Body of pancreas (tissue), 4 donors: ENCODE results near the gene SSR4. TPM values are rescaled to one million over a fixed set of nuclear protein-coding genes. Genes with fewer than 3 reads are reported as not detected.

Source experiments
- ATAC-seq: fragments of 150-250 bp; one replicate; pipeline ENCODE4 v1.9.1; 2016
- DNase-seq, 4 donors: peaks; one replicate each; pipeline ENCODE4 v3.0.0-alpha.2; 2019
- H3K27ac ChIP-seq, 4 donors: fragments of 200-600 bp; sonication (generic); 1 replicate in 3 of 4; 2 replicates in 1 of 4; pipeline versions ENCODE4 v1.5.1 to v1.6.1; 2016 to 2019; ENCODE audit warnings: mild to moderate bottlenecking in 1 of 4, mixed read lengths in 1 of 4, moderate library complexity in 1 of 4
- H3K27me3 ChIP-seq, 2 donors: fragments of 200-600 bp; sonication (generic); one replicate each; pipeline ENCODE4 v1.6.0; 2016; ENCODE audit warnings: mild to moderate bottlenecking in 1 of 2
- H3K36me3 ChIP-seq, 2 donors: fragments of 200-600 bp; sonication (generic); replicated peaks in 1 of 2; 2 replicates each; pipeline ENCODE4 v1.5.1; 2016; ENCODE audit warnings: low read depth in 2 of 2; ENCODE audit not compliant: insufficient read depth in 1 of 2
- H3K4me1 ChIP-seq: fragments of 200-600 bp; sonication (generic); one replicate; pipeline ENCODE4 v1.6.0; 2016
- H3K4me3 ChIP-seq, 2 donors: fragments of 200-600 bp; sonication (generic); 1 replicate in 1 of 2; 2 replicates in 1 of 2; pipeline ENCODE4 v1.5.1; 2016 to 2019
- H3K9me3 ChIP-seq, 3 donors: fragments of 200-600 bp; sonication (generic); 1 replicate in 2 of 3; 2 replicates in 1 of 3; pipeline ENCODE4 v1.5.1; 2016
- CTCF ChIP-seq, 7 experiments: fragments of 450-650 bp in 4 of 7; fragments of 200-600 bp in 3 of 7; sonication (generic) in 3 of 7; IDR thresholded peaks; one replicate each; pipeline ENCODE4 v1.5.1; 2016 to 2019; ENCODE audit warnings: antibody characterized with exemption in 7 of 7
- POLR2A ChIP-seq, 3 donors: fragments of 450-650 bp; IDR thresholded peaks; one replicate each; pipeline ENCODE4 v1.6.1; 2016; ENCODE audit warnings: antibody characterized with exemption in 3 of 3, mild to moderate bottlenecking in 2 of 3
- WGBS, 2 donors: methylation state at CpG; one replicate each; pipeline ENCODE4 v1.1.5; 2017; 5-methylcytosine and 5-hydroxymethylcytosine counted together
- intact Hi-C: fragments of 100-400 bp; cut with DNase I; formaldehyde crosslinking; loops from one replicate; pipeline ENCODE4 v1.15.1; 2023
- total RNA-seq, 2 donors: library from RNA; depleted of rRNA; stranded (reverse); fragments of >200 nt; gene quantifications; one replicate each; pipeline ENCODE4 v1.1.0, GENCODE V29; 2016

Gene SSR4
- total RNA-seq, 2 donors from 2014 or later = 115 to 238 TPM

GRCh38 chrX:153789654-153790053 lies 4.8 kb upstream of the SSR4 start:
- intact Hi-C loops = no loop called here
- Histone ChIP-seq H3K9me3 (no peaks in the 10 kb centered on the region), H3K36me3 (peaks cover 0 to 3% of the 10 kb centered on the region in 2 donors), H3K27ac (no peak overlapping the region), H3K4me3 (no peak overlapping the region), H3K27me3 (no peaks in the 10 kb centered on the region), H3K4me1 (peaks cover 15% of the 10 kb centered on the region)
- TF ChIP-seq CTCF (IDR thresholded peaks at IDR 0.05) (no peak), POLR2A (IDR thresholded peaks at IDR 0.05) (no peak)
- WGBS, 2 donors = 91% methylated on average over 8 of the region's 12 CpGs; no CpG with 5 or more reads in 1 of the 2 donors
- no peak for ATAC-seq
- no peak for DNase-seq

- H3K27ac ChIP-seq = no peak overlapping the region
- no peak for TF ChIP-seq POLR2A (IDR thresholded peaks at IDR 0.05)
- no peak for TF ChIP-seq CTCF (IDR thresholded peaks at IDR 0.05)
- no peaks in the 10 kb centered on the region for H3K9me3 ChIP-seq
- H3K27me3 ChIP-seq = no peaks in the 10 kb centered on the region
- H3K4me1 ChIP-seq = peaks cover 26% of the 10 kb centered on the region
- no peak for ATAC-seq
- intact Hi-C loops = no loop called here
- H3K4me3 ChIP-seq = no peak overlapping the region
- no peaks in the 10 kb centered on the region for H3K36me3 ChIP-seq
- DNase-seq = no peak
- WGBS, 2 donors = 77 to 79% methylated on average over 12 to 17 of the region's 17 CpGs
Measured at GRCh38 chrX:153791104-153791852, 3.2 kb upstream of the SSR4 start.

GRCh38 chrX:153792368-153792767 lies 2.1 kb upstream of the SSR4 start:
- no peak for TF ChIP-seq POLR2A (IDR thresholded peaks at IDR 0.05)
- no peaks in the 10 kb centered on the region for H3K9me3 ChIP-seq
- intact Hi-C loops = no loop called here
- ATAC-seq (no peak), DNase-seq (no peak)
- no peaks in the 10 kb centered on the region for H3K36me3 ChIP-seq
- no peak overlapping the region for H3K27ac ChIP-seq
- no peak overlapping the region for H3K4me3 ChIP-seq
- peaks cover 37% of the 10 kb centered on the region for H3K4me1 ChIP-seq
- H3K27me3 ChIP-seq = no peaks in the 10 kb centered on the region
- WGBS, 2 donors = 90% methylated on average over 5 of the region's 6 CpGs; no CpG with 5 or more reads in 1 of the 2 donors

- peak overlapping the region; percentile 68 to 96 (median 93) for H3K27ac ChIP-seq
- WGBS, 2 donors = 6 to 24% methylated on average over 4 to 7 of the region's 7 CpGs
- peaks cover 39% of the 10 kb centered on the region for H3K4me1 ChIP-seq
- intact Hi-C loops = no loop called here
- no peak for TF ChIP-seq POLR2A (IDR thresholded peaks at IDR 0.05)
- TF ChIP-seq CTCF (IDR thresholded peaks at IDR 0.05) = no peak
- peak overlapping the region; percentile 20 to 45 for H3K4me3 ChIP-seq
- H3K27me3 ChIP-seq = no peaks in the 10 kb centered on the region
- no peaks in the 10 kb centered on the region for H3K36me3 ChIP-seq
- DNase-seq (peak in 1 of 4 donors; percentile 8), ATAC-seq (no peak)
- H3K9me3 ChIP-seq = no peaks in the 10 kb centered on the region
Measured at GRCh38 chrX:153793291-153793690, 1.2 kb upstream of the SSR4 start.

GRCh38 chrX:153794897-153795816 lies 689 bp downstream of the SSR4 start:
- ATAC-seq (no peak), DNase-seq (peak in 1 of 4 donors; percentile 20)
- Histone ChIP-seq H3K4me3 (peak overlapping the region; percentile 43 to 46), H3K27ac (peak overlapping the region; percentile 49 to 96 (median 82)), H3K36me3 (no peaks in the 10 kb centered on the region), H3K4me1 (peaks cover 51% of the 10 kb centered on the region), H3K27me3 (no peaks in the 10 kb centered on the region), H3K9me3 (no peaks in the 10 kb centered on the region)
- WGBS, 2 donors = 3 to 5% methylated on average over 7 to 46 of the region's 47 CpGs
- intact Hi-C loops = no loop called here
- TF ChIP-seq POLR2A (IDR thresholded peaks at IDR 0.05) (no peak), CTCF (IDR thresholded peaks at IDR 0.05) (no peak)
